NB4 (cell line): ENCODE data around the gene ULBP2.

Experiments used
- DNase-seq: peaks from one replicate; pipeline ENCODE4 v3.0.0; 2010; ENCODE audit warnings: low read depth
- H3K4me3 ChIP-seq: one replicate; pipeline ENCODE4 v1.5.1; 2011; ENCODE audit warnings: mild to moderate bottlenecking, low read depth, low read length, moderate library complexity
- MYC ChIP-seq: IDR thresholded peaks from 2 replicates; pipeline ENCODE4 v1.6.1; 2011; ENCODE audit warnings: low read depth, low read length
- POLR2A ChIP-seq: IDR thresholded peaks from 2 replicates; pipeline ENCODE4 v1.6.1; 2011; ENCODE audit warnings: mild to moderate bottlenecking; ENCODE audit not compliant: insufficient read length; ENCODE audit errors: extremely low read depth
- TF ChIP-seq, protein P1 (sequence below): IDR thresholded peaks from one replicate; pipeline ENCODE4 v1.5.1; 2012; ENCODE audit warnings: low read depth, low read length
- TF ChIP-seq, protein P2 (sequence below): IDR thresholded peaks from 2 replicates; pipeline ENCODE4 v1.6.1; 2011; ENCODE audit warnings: low read depth, low read length

The ULBP2 gene

DNA sequence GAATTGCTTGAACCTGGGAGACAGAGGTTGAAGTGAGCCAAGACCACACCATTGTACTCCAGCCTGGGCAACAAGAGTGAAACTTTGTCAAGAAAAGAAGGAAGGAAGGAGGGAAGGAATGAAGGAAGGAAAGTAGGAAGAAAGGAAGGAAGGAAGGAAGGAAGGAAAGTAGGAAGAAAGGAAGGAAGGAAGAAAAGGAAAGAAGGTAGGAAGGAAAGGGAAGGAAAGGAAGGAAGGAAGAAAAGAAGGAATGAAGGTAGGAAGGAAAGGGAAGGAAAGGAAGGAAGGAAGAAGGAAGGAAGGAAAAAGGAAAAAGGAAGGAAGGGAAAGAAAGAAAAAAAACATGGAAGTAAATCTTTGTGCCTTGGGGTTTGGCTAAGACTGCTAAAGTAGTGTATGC lies 33.6 kb downstream of the ULBP2 start:
- no peak for DNase-seq
- no peak for TF ChIP-seq POLR2A
- no peak for TF ChIP-seq MYC
- TF ChIP-seq, protein P1, sequence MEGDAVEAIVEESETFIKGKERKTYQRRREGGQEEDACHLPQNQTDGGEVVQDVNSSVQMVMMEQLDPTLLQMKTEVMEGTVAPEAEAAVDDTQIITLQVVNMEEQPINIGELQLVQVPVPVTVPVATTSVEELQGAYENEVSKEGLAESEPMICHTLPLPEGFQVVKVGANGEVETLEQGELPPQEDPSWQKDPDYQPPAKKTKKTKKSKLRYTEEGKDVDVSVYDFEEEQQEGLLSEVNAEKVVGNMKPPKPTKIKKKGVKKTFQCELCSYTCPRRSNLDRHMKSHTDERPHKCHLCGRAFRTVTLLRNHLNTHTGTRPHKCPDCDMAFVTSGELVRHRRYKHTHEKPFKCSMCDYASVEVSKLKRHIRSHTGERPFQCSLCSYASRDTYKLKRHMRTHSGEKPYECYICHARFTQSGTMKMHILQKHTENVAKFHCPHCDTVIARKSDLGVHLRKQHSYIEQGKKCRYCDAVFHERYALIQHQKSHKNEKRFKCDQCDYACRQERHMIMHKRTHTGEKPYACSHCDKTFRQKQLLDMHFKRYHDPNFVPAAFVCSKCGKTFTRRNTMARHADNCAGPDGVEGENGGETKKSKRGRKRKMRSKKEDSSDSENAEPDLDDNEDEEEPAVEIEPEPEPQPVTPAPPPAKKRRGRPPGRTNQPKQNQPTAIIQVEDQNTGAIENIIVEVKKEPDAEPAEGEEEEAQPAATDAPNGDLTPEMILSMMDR: no peak
- TF ChIP-seq, protein P2, sequence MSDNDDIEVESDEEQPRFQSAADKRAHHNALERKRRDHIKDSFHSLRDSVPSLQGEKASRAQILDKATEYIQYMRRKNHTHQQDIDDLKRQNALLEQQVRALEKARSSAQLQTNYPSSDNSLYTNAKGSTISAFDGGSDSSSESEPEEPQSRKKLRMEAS: no peak
- no peak overlapping the region for H3K4me3 ChIP-seq

GRCh38 chr6:149977221-149977620 lies 35.4 kb downstream of the ULBP2 start:
- TF ChIP-seq, protein P1: no peak
- TF ChIP-seq, protein P2: no peak
- TF ChIP-seq MYC (no peak), POLR2A (no peak)
- no peak for DNase-seq
- H3K4me3 ChIP-seq: no peak overlapping the region

DNA sequence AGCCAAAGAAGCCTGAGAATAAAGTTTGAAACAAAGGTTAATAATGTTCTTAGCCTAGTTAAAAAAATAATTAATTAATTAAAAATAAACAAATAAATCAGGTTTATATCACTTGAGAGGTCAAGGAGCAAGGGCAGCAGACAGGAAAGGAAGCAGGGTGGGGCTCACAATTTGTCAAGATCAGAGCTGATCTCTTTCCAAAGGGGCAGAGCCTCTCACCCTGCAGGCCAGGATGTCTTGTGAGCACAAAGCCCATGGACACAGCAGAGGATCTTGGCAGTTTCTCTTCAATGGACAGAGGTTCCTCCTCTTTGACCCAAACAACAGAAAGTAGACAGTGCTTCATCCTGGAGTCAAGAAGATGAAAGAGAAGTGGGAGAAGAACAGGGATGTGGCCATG lies 36.8 kb downstream of the ULBP2 start:
- H3K4me3 ChIP-seq: no peak overlapping the region
- no peak for DNase-seq
- TF ChIP-seq, protein P2: no peak
- TF ChIP-seq, protein P1: no peak
- TF ChIP-seq MYC: no peak
- TF ChIP-seq POLR2A: no peak

- no peak for DNase-seq
- H3K4me3 ChIP-seq: no peak overlapping the region
- TF ChIP-seq, protein P1: no peak
- TF ChIP-seq, protein P2: no peak
- TF ChIP-seq MYC (no peak), POLR2A (no peak)
These were observed 37.5 kb downstream of the ULBP2 start for GRCh38 chr6:149979293-149979692.

GRCh38 chr6:149983145-149983544 lies 41.3 kb downstream of the ULBP2 start:
- TF ChIP-seq POLR2A (no peak), MYC (no peak)
- TF ChIP-seq, protein P2: no peak
- TF ChIP-seq, protein P1: no peak
- no peak for DNase-seq

GRCh38 chr6:149984773-149985172 lies 43.0 kb downstream of the ULBP2 start:
- TF ChIP-seq POLR2A (no peak), MYC (no peak)
- TF ChIP-seq, protein P2: no peak
- TF ChIP-seq, protein P1: no peak
- no peak for DNase-seq
- H3K4me3 ChIP-seq: no peak overlapping the region

More at GRCh38 chr6:149983145-149983544, 41.3 kb downstream of the ULBP2 start:
- no peak overlapping the region for H3K4me3 ChIP-seq
